Right lobe of liver (tissue), 6 donors: Measurements from ENCODE around the gene UGCG. TPM values are rescaled to one million over a fixed set of nuclear protein-coding genes. Genes with fewer than 3 reads are reported as not detected.
A peak's percentile ranks its signal among the peaks of the same experiment; 100 is the strongest.

Experiments
- ATAC-seq, 4 donors: fragments of 200-7000 bp; cut with Tn5 transposase; one replicate each; pipeline ENCODE4 v1.9.1; 2020; ENCODE audit warnings: mild to moderate bottlenecking in 4 of 4, moderate library complexity in 4 of 4
- DNase-seq, 3 donors: peaks; one replicate each; pipeline ENCODE4 v3.0.0-alpha.2; 2020
- H3K27ac ChIP-seq, 3 donors: fragments of 200-600 bp; one replicate each; pipeline ENCODE4 v1.8.0; 2022
- H3K27me3 ChIP-seq, 2 donors: fragments of 200-600 bp; one replicate each; pipeline ENCODE4 v1.8.0; 2022
- H3K36me3 ChIP-seq, 4 donors: fragments of 200-600 bp; sonication (generic) in 1 of 4; one replicate each; pipeline versions ENCODE4 v1.5.1 to v1.8.0; 2017 to 2022; ENCODE audit warnings: control low read depth in 1 of 4
- H3K4me1 ChIP-seq, 4 donors: fragments of 200-600 bp; sonication (generic) in 1 of 4; one replicate each; pipeline versions ENCODE4 v1.5.1 to v1.8.0; 2017 to 2022; ENCODE audit warnings: control low read depth in 1 of 4
- H3K4me3 ChIP-seq, 3 donors: fragments of 200-600 bp; one replicate each; pipeline ENCODE4 v1.8.0; 2022
- H3K9me3 ChIP-seq, 4 donors: fragments of 200-600 bp; sonication (generic) in 1 of 4; one replicate each; pipeline versions ENCODE4 v1.5.1 to v1.8.0; 2017 to 2022; ENCODE audit warnings: control low read depth in 1 of 4
- CTCF ChIP-seq, 4 donors: fragments of 200-600 bp in 3 of 4; fragments of 450-650 bp in 1 of 4; IDR thresholded peaks; one replicate each; pipeline versions ENCODE4 v1.5.1 to v1.8.0; 2016 to 2022; ENCODE audit warnings: antibody characterized with exemption in 4 of 4, mild to moderate bottlenecking in 2 of 4
- POLR2A ChIP-seq: fragments of 450-650 bp; IDR thresholded peaks from one replicate; pipeline ENCODE4 v1.6.1; 2017; ENCODE audit warnings: antibody characterized with exemption, mild to moderate bottlenecking
- WGBS: methylation state at CpG from one replicate; pipeline ENCODE4 v1.1.6; 2018; ENCODE audit warnings: low coverage, low lambda C conversion rate; ENCODE audit not compliant: insufficient coverage; ENCODE audit errors: missing lambda C conversion rate; 5-methylcytosine and 5-hydroxymethylcytosine counted together
- intact Hi-C, 2 donors: fragments of 100-400 bp; cut with DNase I; formaldehyde crosslinking; loops; one replicate each; pipeline versions ENCODE4 v1.11.2 to v1.14.1; 2022
- total RNA-seq, 6 experiments: library from RNA; depleted of rRNA in 2 of 6; stranded (reverse); fragments of >200 nt in 2 of 6; fragmentation: NEBNext Ultra II Directional in 3 of 6; extraction: Animal tissue kit (Norgen Biotek cat#: 25700) in 3 of 6; gene quantifications; one replicate each; pipeline versions ENCODE4 v1.1.0 to v1.2.4, GENCODE V29; 2016 to 2023
- donor health status: DM: no; HTN: yes; CAD: no.
- donor health status: DM: no; HTN: no; CAD: no.
- donor health status: DM: no; HTN: no; CAD: no.
- donor health status: DM: no; HTN: yes; CAD: no.
- donor health status: DM: no; HTN: yes; CAD: no.

Gene UGCG
- total RNA-seq, 6 experiments from 2014 or later: 7.9 to 37.2 (median 17.1) TPM

GRCh38 chr9:111952559-111952958 lies 55.9 kb downstream of the UGCG start:
- no peaks in the 10 kb centered on the region for H3K36me3 ChIP-seq
- intact Hi-C loops: no loop called here

DNA sequence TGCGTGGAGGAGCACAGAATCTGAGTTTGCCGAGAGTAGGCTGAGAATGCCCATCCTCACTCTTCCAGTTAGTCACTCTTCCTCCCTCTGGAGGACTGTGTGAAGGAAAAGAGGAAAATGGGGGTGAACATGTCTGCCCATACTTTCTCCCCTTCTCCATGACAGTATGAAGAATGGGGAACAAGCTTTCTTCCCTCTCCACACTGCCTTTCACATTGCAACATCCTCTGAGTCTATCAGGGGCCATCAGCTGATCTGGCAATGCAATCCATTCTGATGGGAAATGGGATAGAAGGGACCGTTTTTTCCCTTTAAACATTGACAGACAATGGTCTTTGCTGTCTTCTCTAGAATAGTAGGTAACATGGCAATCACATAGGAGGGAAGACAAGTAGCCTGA lies 56.8 kb downstream of the UGCG start:
- Histone ChIP-seq H3K27me3 (no peaks in the 10 kb centered on the region), H3K36me3 (no peaks in the 10 kb centered on the region), H3K9me3 (no peaks in the 10 kb centered on the region), H3K4me3 (no peak overlapping the region), H3K27ac (no peak overlapping the region), H3K4me1 (no peaks in the 10 kb centered on the region)
- intact Hi-C loops: no loop called here
- ATAC-seq: peak; percentile 26 to 53 (median 32)
- no peak for DNase-seq
- WGBS: 71% methylated on average over 3 of the region's 3 CpGs
- TF ChIP-seq CTCF (IDR thresholded peaks at IDR 0.05): no peak
- no peak for TF ChIP-seq POLR2A

More at GRCh38 chr9:111952559-111952958, 55.9 kb downstream of the UGCG start:
- no peak overlapping the region for H3K4me3 ChIP-seq
- no peaks in the 10 kb centered on the region for H3K27me3 ChIP-seq
- DNase-seq (no peak), ATAC-seq (peak in 1 of 4 donors; percentile 49)
- no peaks in the 10 kb centered on the region for H3K9me3 ChIP-seq
- H3K4me1 ChIP-seq: no peaks in the 10 kb centered on the region
- WGBS: 58% methylated on average over 3 of the region's 3 CpGs
- no peak overlapping the region for H3K27ac ChIP-seq
- no peak for TF ChIP-seq CTCF (IDR thresholded peaks at IDR 0.05)
- TF ChIP-seq POLR2A: no peak

- intact Hi-C loops: no loop called here
- no peak for ATAC-seq
- H3K27ac ChIP-seq: no peak overlapping the region
Observed at GRCh38 chr9:111955048-111955447, 58.4 kb downstream of the UGCG start.

GRCh38 chr9:111957856-111958631 lies 61.4 kb downstream of the UGCG start:
- ATAC-seq (peak; percentile 15 to 60 (median 54)), DNase-seq (no peak)
- Histone ChIP-seq H3K4me3 (no peak overlapping the region), H3K27me3 (no peaks in the 10 kb centered on the region), H3K27ac (no peak overlapping the region), H3K4me1 (peaks cover 0 to 10% (median 0%) of the 10 kb centered on the region in 4 donors), H3K36me3 (no peaks in the 10 kb centered on the region), H3K9me3 (no peaks in the 10 kb centered on the region)
- TF ChIP-seq POLR2A (no peak), CTCF (IDR thresholded peaks at IDR 0.05) (no peak)
- intact Hi-C loops: no loop called here
- 27% methylated on average over 3 of the region's 3 CpGs for WGBS

More at GRCh38 chr9:111955048-111955447, 58.4 kb downstream of the UGCG start:
- H3K27me3 ChIP-seq: no peaks in the 10 kb centered on the region
- DNase-seq: no peak
- peaks cover 0 to 9% (median 0%) of the 10 kb centered on the region in 4 donors for H3K4me1 ChIP-seq
- no peaks in the 10 kb centered on the region for H3K9me3 ChIP-seq
- no peaks in the 10 kb centered on the region for H3K36me3 ChIP-seq
- TF ChIP-seq POLR2A (no peak), CTCF (IDR thresholded peaks at IDR 0.05) (no peak)
- no CpG with 5 or more reads among the region's 6 CpGs for WGBS
- H3K4me3 ChIP-seq: no peak overlapping the region
